Stimulated activated CD4-positive, alpha-beta T cell treated with anti-CD3 and anti-CD28 coated beads, Interleukin-4, amount 100 ng/mL, for 24 hours (primary cell): ENCODE measurements around the gene NPR3.
"Not testable (repeated sequence)": the region's sequence is repeated elsewhere in the genome, so short reads cannot be mapped to it uniquely, and the experiment has no call there.

Source experiments
- DNase-seq: peaks from one replicate; pipeline ENCODE4 v3.0.0-alpha.2; 2020

Gene NPR3

DNA sequence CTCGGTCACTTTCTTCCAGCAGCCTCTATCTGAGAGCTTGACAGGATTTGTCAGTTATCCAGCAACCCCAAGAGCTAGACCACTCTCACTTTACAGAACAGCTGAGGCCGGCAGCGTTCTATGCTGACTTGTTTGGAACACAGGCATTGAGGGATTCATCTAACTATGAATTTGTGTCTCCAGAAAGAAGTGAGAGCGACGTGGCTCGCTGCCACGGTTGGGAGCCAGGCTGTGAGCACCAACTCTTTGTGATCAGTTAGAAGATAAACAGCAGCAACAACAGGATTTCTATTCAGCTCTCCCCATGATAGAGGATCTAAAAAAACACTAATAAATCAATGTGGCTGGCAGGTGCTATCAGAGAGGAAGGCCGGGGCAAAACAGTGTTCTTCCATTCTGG lies 58.6 kb downstream of the NPR3 start:
- no peak for DNase-seq

DNA sequence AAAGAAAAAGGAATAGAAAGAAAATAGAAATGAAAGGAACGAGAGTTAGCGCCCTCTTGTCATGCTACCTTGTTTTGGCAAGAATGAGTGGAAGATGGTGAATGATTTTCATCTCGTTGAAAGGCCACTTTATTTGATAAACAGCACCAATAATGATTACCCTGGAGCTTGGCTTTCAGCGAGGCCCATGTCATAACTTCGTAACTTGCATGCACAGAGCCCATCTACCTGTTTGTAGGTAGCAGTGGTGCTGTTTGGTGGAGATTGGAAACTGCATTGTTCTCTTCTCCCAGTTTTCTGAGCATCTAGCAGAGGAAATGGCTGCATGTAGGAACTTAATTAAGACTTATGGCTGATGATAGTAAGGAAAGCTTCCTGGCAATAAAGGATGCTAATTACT lies 59.3 kb downstream of the NPR3 start:
- DNase-seq = no peak

DNA sequence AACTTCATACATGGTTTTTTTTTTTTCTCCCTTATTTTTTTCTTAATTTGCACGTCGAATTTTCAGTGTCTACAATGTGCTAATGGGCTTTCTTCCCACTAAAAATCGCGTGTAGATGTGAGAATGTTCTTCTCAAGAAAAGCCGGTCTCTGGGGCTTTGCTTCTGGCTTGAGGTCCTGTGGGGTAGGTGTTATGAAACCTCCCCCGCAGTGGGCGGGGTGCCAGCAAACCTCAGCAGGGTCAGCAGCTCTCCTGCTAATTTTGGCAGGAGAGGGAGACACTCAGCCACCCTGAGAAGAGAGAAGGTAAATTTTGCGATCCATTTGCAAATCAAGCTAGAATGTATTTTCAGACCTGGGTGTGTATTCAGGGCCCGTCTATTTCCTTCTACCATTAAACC lies 59.9 kb downstream of the NPR3 start:
- DNase-seq = no peak

DNA sequence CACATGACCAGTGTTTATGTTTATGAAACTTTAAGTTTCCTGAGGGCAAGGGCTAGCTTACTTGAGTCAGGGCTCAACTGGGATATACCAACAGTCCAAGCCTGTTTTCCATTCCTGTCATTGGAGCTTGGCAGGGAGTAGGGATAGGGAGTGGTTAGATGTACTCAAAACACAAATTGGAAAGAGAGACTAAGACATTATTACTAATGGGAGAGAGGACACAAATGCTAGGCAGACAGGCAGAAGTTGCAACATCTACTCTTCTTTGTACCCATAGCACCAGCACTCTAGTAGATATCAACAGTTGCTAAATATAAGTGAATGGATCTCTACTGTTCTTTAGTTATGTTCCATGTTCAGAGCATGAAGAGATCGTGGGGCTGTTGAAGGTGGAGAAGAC lies 62.8 kb downstream of the NPR3 start:
- no peak for DNase-seq

DNA sequence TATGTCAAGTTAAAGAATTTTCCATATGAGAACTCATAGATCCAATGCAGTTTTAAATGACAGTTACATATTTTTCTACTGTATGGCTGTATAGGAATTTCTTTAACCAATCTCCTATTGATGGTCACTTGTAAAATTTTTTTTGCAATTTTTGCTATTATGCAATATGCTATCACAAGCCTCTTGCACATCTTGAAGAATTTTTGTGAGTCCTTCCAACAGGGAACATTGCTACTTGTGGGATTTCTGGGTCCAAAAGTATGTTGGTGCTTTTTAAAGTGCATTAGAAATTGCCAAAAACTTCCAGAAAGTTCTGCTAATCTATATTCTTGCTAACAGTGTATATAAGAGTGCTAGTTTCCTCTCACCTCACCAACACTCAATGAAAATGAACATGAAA lies 65.1 kb downstream of the NPR3 start:
- no peak for DNase-seq

DNA sequence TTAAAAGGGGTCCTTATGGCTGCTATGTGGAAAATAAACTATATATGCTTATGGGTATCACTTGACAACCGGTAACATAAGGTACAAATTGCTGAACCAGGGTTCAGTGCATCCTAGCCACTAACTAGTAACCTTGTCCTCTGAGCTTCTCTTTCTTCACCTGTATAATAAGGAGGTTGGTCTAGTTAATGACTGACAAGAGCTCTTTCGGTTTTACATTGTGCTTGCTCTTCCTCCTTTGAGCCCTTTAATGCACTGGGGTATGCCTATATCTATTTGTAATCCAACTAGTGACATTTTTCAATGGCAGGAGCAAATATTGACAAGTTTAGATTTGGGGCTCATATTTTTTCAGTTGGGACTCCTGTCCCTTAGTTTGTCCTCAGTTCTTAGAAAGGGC lies 66.1 kb downstream of the NPR3 start:
- no peak for DNase-seq

DNA sequence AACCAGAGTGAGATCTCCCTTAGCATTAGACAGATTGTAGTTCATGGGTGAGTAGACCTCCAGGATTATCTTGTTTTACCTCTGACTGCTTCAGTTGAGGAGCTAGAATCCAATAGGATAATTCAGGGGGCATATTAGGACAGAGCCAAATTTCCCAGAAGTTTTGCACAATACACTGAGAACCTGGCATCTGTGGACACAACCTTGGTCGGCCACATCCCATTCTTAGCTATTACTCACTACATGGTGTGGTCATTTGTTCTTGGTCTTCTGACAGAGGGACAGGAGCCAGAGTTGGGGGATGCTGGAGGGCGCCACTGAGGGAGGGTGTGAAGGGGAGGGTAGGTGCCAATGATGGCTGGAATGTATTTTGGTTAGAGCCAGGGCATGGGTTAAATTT lies 66.6 kb downstream of the NPR3 start:
- no peak for DNase-seq

DNA sequence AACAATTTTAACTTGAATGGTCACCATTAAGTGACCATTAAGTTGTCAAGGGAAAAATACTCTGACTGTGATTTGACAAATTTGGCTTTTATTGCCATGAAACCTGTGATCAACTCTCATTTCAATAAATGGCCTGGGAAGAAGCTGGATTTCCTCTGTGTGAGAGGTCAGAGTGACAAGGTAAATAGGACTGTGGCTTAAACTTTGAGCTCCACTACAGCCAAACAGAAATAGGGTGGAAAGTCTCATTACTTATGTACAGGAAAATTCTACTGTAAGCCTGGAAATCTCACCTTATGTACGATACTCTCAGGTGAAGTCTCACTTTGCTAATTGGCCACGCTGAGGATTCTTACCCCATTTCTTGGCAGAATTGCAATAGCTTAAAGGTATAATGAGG lies 67.3 kb downstream of the NPR3 start:
- DNase-seq = no peak

DNA sequence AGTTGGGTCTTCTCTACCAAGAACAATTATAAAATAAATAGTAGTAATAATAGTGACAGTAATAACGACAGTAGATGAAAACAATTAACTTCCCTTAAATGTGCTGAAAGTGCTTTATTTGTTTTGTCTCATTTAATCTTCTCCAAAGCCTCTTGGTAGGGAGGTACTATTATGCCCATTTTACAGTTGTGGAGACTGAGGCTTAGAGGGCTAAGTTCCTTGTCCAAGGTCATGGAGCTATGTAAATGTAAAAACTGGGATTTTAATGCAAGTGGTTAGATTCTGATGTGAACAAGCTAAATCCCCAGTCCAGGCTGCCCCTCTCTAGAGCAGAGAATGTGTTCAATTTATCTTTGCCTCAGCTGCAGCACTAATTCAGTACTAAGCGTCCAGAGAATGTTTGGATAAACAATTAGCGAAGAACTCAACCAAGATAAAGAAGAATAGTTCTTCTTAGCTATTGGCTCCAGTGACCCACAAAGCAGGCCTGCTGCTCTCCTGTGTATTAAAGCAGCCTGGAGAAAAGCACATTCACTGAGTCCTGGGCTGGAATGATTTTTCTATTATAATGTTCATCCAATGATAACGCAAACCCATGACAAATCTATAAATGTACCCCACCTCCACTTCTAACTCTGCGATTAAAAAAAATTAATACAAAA lies 68.8 kb downstream of the NPR3 start:
- DNase-seq = no peak

DNA sequence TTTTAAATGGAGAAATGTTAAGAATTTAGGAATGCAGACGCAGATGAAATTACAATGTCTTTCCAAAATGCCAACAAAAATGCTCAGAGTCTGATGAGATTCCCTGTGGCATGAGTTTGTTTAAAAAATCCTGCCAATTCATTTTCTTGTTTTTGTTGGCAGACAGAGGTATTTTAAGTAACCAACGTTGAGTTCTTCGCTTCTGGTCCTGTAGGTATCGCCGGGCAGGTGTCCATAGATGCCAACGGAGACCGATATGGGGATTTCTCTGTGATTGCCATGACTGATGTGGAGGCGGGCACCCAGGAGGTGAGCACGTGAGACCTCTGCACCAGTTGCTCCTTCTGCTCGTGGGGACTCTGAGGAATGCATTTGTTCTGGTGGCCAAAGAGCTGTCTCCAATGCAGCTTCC lies 69.4 kb downstream of the NPR3 start:
- DNase-seq = no peak

DNA sequence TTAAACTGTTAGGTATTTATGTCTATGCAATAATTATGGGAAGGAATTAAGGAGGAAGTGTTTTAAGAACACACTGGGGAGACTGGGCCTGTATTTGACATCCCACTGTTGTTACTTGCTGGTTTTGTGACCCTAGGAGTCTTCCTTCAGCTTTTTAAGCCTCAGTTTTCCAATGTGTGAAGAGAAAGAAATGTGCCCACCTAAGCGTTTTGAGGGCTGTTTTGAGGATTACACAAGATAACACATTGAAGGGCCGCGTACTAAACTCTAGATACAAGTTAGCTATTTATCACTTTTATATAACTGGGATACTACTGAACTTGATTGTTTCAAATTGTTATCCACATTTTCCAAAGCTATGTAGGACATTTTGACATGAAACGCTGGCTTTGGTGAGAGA lies 72.5 kb downstream of the NPR3 start:
- no peak for DNase-seq

DNA sequence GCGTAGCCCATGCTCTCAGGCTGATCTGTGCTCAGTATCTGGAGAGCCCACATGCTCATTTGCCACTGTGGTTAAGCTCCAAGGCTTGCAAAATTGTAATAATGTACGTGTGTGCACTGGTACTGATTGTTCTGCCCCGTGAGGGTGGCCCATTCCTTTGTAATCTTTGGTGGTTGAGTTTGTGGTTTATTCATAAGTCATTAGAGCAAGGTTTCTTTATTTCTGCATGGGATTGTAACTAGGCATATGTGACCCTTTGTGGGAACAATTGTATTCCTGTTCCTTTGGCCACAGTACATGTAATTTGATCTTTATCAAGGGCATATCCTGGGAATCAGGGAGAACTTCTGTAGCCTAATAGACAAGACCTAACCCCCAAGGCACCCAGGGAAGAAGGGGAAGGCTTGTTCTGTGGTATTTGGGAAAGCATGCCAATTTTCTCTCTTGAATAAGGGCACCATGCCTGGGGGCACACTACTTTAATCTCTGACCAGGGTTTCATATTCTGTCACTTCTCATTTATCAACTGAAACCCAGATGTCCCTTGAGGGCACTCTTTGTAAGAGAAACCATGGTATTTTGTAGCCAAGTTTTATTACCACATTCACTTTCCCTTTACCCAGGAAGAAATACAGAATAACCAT lies 74.6 kb downstream of the NPR3 start:
- no peak for DNase-seq

DNA sequence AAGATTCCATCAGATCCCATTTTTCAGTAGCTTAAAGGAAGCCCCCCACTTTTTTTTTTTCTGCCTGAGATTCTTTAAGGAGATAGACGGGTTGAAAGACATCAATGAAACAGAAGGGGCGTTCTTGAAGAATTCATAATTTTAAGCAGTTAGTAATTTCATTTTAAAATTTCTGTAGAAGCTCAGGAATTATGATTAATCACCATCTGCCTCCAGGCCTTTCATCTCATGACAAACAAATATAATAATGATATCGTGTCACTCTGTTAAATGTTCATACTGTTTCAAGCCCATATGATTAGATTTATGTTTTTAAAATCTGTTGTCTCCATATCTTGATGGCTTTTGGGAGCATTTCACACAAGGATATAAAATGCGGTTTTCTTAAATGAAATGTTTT lies 75.2 kb downstream of the NPR3 start:
- no peak for DNase-seq

DNA sequence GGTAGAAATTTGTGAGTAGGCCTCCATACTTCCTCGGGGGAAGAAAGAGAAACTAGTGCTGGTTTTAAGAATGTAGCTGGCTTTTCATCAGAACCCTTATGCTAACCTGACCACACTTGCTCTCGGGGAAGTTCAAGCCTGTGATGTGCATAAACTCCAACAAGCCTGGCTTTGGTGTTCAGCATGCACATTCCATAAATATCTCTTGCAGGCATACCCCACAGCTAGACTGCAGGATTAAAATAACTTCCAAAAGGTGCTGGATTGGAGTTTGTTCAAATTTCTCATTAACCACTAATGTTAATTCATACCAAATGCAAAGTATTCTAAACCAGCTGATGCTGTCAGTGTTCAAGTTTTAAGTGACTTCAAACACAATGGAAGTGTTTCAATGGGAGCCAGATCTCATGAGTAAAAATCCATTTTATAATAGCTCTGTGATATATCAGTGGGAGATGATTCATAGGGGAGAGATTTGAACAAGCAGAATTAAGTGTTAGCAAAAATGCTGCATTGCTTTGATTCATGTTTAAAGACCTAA lies 79.4 kb downstream of the NPR3 start:
- no peak for DNase-seq

DNA sequence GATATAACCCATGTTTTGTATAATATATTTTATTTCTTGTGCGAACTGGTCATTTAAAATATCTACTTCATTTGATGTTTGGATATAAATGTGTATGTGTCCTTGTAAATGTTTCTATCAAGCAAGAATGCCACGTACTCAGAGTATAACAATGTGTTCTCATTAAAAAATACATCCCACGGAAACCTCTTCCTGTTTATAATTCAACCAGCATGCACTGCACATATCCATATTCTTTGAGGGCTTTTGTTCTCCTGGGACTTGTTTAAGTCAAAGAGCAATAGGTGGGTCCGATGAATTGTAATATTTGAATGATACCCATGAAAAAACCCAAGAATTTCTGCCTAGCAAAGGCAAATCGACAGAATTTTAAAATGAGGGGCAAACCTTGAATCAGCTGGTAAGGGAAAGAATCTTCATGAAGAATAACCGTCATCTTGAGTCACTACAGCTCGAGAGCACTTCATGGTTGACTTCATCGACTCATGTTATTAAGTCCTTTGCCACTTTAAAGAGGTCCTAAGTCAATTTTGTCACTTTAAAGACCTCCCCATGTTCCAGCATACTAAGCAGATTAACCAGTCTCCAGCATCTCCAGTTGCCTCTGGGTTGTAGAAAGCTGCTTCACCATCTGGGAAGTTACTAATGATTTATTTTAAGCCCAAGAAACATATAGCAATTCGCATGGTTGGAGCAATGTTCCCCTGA lies 80.6 kb downstream of the NPR3 start:
- no peak for DNase-seq

DNA sequence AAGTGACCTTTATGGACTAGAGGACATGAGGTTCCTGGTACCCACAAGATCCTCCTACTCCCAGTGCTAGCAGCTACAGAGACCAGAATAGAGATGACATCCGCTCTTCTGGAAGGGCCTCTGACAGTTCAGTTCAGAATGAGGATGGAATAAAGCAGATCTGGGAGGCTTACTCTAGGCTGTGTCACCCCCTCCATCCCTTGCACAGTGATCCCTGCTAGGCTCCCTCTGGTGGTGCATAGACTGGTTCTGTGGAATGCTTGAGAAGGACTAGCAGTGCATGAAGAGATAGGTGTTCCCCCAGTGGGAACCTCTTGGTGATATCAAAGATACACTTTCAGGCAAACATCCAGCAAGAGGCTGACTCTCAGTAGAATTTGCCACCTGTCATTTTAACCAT lies 83.0 kb downstream of the NPR3 start:
- DNase-seq = no peak

DNA sequence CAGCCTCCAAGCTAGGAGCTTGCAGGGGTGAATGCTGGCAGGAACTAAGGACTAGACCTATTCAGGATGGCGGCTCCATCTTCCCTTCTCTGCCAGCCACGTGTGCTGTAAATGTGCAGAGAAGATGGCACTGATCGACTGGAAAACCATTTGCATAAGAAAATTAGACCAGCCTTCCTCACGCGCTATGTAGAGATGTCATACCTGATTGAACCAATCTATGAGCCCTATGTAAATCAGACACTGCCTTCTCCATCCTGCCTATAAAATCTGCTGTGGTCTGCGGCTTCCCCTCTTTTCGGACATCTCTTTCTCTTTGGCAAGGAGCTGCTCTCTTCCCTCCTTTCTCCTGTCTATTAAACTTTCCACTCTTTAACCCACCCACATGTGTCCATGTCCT lies 91.6 kb downstream of the NPR3 start:
- DNase-seq = no peak

DNA sequence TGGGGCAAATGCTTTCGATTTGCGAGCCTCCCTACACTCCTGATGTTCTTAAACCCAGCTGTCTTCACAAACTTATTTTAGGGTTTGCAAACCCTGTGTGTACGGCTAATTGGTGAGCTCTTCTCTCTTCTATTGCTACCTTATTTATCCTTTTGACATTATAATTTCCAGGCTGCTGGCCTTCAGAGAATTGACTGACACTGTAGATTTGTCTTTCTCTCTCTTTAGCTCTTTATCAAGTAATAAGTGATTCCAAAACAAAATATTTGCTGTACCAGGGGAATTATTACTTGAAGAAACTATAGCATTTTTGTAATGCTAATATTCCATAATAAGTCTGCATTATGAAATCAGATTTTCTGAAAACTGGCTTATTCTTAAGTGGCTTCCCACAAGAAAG lies 92.5 kb downstream of the NPR3 start:
- no peak for DNase-seq

DNA sequence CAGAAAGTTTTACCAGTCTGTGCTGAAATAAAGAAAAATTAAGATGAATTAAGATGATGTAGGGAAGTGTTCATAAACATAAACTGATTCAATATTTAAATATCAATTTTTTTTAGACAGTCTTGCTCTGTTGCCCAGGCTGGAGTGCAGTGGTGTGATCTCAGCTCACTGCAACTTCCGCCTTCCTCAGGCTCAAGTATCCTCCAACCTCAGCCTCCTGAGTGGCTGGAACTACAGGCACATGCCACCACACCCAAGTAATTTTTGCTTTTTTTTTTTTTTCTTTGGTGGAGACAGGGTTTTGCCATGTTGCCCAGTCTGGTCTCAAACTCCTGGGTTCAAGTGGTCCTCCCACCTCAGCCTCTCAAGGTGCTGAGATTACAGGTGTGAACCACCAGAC lies 94.3 kb downstream of the NPR3 start:
- not testable (repeated sequence) for DNase-seq

DNA sequence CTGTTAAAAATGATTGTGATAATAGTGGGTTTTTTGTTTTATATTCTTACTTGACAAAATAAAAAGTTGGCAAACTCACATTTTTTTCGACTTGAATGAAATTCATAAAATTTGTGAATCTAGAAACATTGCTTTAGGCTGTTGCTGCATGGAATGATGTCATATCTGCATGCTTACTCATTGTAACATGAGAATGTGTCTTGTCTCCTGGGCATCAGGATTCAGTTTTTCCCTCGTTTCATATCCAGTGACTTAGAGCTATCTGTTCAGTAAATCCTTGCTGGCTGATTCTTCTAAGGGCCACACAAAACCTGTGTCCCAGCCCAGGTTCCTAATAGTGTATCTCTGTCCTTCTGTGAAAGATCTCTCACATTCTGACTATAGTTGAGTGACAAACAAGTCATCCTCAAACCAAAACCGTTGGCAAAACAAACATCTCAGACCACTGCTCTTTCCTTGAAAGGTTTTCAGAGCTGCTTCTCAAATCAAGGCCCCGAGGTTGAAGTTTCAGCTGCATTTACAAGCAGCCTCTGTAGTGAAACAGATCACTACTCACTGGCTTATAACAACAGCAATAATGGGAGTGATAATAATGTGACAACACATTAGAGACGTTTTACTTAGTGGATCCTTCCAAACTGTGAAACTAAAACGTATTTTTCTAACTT lies 95.0 kb downstream of the NPR3 start:
- no peak for DNase-seq

DNA sequence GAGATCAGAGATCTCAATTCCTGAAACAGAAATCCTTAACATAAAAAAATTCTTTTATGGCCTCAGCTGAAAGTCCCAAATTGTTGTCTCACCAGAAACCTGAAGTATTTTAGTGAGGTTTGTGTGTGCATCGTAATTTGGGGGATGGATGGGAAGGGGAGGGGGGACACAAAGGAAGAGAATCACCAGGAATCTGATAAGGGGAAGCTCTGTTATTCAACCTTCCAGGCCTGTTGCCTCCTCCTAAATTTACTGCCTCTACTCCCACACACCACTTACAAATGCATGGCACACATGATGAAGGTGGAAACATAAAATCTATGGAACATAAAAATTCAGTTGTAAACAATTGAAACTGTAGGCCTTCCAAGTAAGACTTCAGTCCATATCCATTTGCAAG lies 97.7 kb downstream of the NPR3 start:
- DNase-seq = no peak

DNA sequence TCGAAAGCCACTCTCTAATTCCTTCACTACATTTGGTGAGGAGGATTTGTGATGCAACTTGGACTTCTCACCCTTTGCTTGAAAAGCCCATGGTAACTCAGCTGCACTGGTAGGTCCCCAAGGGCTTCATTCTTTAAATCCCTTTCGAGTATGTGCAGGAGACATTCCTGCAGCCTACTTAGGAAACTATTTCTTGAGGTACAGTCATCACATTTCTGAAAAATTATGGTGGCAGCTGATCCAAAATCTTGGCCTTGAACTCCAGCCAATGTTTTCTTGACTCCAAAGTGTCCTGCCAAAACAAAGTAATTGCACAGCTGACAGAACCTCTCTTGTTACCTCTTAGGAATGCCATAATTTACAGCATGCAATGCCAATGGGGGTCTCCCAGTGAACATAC lies 99.7 kb downstream of the NPR3 start:
- DNase-seq = no peak

DNA sequence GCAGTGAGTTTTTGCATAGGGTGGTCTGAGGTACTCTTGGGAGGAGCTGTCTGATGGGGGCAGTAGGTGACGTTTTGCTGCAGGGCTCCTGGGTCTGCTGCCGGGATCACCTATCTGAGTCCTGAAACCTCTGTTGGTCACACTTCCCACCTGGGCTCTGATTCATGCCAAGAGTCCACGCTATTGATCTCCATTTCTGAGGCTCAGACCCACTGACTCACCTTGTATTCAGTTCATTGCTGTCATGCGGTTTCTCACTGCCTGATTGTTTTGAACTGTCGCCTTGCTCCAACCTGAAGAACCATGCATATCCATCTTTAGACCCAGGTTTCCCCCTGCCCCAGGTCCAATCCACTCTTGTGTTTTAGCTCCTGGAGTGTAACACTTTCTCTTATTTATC lies 101.3 kb downstream of the NPR3 start:
- DNase-seq = no peak

DNA sequence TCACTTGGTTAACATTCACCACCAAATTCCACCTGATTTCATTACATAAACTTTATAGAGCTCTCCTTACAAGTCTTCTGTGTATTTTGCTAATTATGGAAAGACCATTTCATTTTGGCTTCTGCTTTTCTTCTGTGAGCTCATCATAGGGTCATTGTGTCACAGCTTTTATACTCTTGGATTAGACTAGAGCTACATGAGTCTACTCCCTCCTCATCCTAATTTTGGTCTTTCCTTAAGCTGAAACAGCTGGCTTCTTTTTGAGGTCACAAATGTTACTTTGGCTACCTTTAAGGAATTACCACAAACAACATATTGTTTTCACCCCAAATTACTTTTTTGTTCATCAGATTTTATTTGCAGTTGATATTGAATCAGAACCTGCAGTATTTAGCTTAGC lies 103.0 kb downstream of the NPR3 start:
- no peak for DNase-seq
